GM18517 (cell line): ENCODE measurements around the gene ANKLE1.
"Not testable (repeated sequence)": the region's sequence is repeated elsewhere in the genome, so short reads cannot be mapped to it uniquely, and the experiment has no call there.

Experiments
- ATAC-seq: cut with Tn5 transposase; IDR thresholded peaks from one replicate; pipeline ENCODE4 v1.9.1; 2021; ENCODE audit warnings: mild to moderate bottlenecking, moderate library complexity; ENCODE audit not compliant: unreplicated experiment

Gene ANKLE1

DNA sequence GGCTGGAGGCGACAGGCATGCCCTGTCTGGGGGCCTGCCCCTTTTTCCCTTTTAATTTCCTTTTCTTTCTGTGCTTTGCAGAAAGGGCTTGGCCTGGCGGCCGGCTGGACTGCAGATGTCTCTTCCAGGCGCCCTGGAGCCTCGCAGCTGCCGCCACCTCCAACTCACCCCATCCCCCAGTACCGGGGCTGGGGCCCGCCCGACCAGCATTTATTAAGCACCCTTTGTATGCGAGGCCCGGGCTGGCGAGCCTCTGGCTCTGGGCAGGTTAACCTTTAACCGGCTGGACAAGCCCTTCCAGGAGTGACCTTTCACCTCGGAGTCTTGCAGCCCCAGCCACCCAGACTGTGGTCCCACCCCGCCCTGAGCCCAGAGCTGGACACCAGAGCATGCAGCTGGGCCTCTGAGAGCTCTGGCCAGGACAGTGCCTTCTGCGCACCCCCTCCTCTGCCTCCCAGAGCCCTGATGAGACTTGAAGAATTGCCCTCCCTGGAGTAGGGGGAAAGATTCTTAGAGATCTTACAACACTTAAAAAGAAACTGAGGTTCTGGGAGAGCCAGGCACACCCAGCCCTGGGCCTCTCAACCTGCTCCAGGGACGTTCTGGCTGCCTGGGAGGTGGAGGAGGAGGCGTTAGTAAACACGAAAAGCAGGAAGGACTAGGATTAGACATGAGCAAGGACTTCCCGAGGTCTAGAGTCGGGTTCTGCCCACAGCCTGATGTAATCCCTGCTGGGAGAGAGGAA is 34.8 kb upstream of the ANKLE1 start:
- no peak for ATAC-seq

GRCh38 chr19:17248011-17248776 is 33.5 kb upstream of the ANKLE1 start:
- no peak for ATAC-seq

DNA sequence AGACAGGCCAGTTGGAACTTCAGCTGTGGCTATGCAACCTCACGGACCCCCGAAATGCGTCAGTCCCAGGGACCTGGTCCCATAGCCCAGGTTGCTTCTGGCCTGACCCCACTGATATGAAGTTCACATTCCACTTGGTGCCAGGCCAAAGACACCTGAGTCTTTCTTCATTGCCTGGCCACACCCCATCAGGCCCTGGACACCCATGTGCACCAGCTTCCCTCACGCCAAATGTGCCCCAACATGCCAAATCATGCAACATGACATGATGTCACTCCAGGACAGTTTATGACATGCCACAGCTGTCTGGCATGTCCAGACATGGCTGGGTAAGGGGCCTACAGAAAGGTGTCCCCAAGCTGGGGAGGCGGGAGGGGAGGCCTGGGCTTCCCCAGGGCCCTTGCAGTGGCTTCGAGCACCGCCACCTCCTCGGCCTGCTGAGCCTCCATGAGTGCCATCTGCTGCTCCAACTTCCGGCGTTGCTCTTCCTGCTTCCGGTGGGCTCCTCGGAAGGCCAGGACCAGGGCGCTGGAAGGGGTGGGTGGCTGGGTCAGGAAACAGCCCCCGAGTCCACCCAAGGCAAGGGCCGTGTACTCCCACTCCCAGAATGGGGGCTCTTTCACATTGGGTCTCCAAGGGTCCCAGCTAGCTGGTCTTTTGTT is 31.7 kb upstream of the ANKLE1 start:
- ATAC-seq, result no peak

- ATAC-seq, result no peak
Observed at GRCh38 chr19:17254636-17255035, 27.1 kb upstream of the ANKLE1 start.

- no peak for ATAC-seq
Observed at GRCh38 chr19:17255150-17255621, 26.5 kb upstream of the ANKLE1 start.

- no peak for ATAC-seq
Observed at GRCh38 chr19:17256130-17256529, 25.6 kb upstream of the ANKLE1 start.

GRCh38 chr19:17259118-17259780 is 22.5 kb upstream of the ANKLE1 start:
- no peak for ATAC-seq

- no peak for ATAC-seq
Observed at GRCh38 chr19:17259934-17260333, 21.8 kb upstream of the ANKLE1 start.

DNA sequence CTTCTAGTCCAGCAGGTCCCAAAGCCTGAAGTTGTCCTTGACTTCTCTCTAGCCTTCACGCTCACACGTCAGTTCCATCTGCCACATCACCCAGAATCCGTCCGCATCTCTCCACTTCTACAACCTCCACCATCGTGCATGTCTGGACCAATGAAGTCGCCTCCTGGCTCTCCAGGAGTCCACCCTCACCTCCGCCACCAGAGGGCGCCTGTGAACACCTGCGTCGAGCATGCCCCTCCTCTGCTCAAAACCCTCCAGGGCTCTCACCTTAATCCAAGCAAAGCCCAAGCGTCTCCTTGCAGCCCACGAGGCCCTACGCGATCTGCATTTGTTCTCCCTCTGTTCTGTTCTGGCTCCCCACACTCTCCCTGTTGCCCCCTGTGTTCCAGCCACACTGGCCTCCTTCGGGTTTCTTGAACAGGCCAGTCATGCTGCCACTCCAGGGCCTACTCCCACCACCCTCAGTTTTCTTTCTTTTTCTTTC is 20.8 kb upstream of the ANKLE1 start:
- ATAC-seq, result peak; percentile 72

GRCh38 chr19:17262557-17262956 is 19.1 kb upstream of the ANKLE1 start:
- no peak for ATAC-seq

GRCh38 chr19:17263712-17264640 is 17.7 kb upstream of the ANKLE1 start:
- ATAC-seq, result no peak

DNA sequence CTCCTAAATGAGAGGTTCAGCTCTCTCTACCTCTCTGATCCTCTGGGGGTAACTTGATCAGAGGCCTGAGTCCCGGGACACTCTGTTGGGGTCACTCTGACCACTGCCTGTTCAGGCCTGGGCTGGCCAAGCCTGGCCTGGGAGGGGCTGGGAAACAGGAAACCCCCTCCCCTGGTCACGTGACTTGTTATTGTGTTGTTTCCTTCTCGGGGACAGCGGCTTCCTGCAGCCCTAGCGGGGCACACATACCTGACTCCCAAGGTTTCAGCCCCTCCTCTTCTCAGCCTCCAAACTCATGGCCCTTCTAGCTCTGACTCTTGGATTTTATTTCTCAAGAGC is 17.1 kb upstream of the ANKLE1 start, which contains the start of gene USHBP1:
TSS of gene USHBP1 (minus strand) at position 105 of the 339 bp plus-strand sequence. CDS start 446 bp downstream, outside the sequence.
- no peak for ATAC-seq

- ATAC-seq, result no peak
Observed at GRCh38 chr19:17266026-17266425, 15.7 kb upstream of the ANKLE1 start.

GRCh38 chr19:17266589-17266974 is 15.1 kb upstream of the ANKLE1 start:
- peak; percentile 31 for ATAC-seq

DNA sequence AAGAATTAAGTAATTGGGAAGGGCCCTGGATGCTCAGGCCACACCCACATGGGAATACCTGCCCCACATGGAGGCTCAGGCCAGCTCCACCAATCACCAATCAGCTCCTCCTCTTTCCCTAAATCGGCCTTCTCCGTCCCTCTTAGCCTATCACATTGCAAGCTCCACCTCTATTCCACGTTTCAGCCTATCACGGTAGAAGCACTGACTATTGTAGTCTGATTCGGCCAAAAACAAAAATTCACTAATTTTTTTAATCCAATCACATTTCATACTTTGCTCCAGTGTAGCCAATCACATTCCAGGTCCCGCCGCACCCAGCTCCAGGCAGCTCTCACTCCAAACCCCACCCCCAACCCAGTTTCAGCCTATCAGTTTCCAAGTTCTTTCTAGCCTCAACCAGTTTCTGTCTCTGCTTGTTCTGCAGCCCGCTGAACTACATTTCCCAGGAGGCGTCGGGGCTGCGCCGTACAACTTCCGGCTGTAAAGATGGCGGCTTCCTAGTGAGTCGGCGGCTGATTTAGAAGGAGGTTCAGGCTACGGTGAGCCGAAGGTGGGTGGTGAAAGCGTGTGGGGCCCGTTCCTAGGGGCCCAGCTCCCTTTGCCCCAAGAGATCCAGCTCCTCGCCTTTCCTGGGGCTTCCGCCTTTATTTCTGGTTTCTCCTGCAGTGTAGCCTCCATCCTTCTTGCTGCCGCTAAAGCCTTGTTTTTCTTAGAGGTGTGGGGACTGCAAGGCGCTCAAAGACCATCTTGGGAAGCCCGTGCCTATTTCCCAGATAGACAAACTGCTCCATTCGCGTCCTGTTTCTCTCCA is 14.5 kb upstream of the ANKLE1 start, which contains the start of gene BABAM1:
TSS of gene BABAM1 (plus strand) at position 469 of the 814 bp plus-strand sequence. CDS start 1,364 bp downstream, outside the sequence.
- peak; percentile 95 for ATAC-seq

DNA sequence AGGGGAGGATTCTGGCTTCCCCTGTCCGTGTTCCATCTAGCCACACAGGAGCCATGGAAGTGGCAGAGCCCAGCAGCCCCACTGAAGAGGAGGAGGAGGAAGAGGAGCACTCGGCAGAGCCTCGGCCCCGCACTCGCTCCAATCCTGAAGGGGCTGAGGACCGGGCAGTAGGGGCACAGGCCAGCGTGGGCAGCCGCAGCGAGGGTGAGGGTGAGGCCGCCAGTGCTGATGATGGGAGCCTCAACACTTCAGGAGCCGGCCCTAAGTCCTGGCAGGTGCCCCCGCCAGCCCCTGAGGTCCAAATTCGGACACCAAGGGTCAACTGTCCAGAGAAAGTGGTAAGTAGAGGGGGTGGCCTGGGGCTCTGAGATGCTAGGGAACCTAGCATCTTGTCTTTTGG is 12.9 kb upstream of the ANKLE1 start:
- ATAC-seq, result no peak

DNA sequence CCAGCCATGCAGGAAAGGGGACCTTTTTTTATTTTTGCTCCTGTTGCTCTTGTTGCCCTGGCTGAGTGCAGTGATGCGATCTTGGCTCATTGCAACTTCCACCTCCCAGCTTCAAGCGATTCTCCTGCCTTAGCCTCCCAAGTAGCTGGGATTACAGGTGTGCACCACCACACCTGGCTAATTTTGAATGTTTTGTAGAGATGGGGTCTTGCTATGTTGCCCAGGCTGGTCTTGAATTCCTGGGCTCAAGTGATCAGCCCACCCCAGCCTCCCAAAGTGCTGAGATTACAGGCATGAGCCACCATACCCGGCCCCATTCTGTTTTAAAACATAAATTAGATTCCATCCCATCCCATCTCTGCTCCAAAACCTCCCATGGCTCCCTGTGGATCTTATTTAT is 6.8 kb upstream of the ANKLE1 start:
- ATAC-seq, result not testable (repeated sequence)

GRCh38 chr19:17275441-17276175 is 6.1 kb upstream of the ANKLE1 start:
- no peak for ATAC-seq
